HG02973 (cell line): ENCODE results near the gene PARD3.
A peak's percentile ranks its signal among the peaks of the same experiment; 100 is the strongest.

Experiments used
- ATAC-seq: cut with Tn5 transposase; IDR thresholded peaks from one replicate; pipeline ENCODE4 v1.9.1; 2021; ENCODE audit warnings: moderate library complexity; ENCODE audit not compliant: unreplicated experiment

The PARD3 gene

DNA sequence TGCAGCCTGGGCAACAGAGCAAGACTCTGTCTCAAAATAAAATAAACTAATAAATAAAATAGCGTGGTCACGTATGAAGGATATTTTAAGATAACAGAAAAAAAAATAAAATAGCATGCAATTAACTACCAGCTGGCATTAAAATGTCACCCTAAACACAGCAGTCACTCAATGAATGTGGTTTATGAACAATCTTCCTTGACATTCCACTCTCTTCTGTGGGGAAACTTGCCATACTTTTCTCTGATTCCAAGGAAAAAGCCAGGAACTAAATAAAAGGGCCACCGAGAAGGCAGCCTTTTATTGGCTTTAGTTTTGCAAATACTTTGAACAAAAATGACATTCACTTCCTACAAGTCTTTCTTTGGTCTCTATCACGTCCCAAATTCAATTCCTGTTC, 266.6 kb downstream of the PARD3 start:
- ATAC-seq = no peak

DNA sequence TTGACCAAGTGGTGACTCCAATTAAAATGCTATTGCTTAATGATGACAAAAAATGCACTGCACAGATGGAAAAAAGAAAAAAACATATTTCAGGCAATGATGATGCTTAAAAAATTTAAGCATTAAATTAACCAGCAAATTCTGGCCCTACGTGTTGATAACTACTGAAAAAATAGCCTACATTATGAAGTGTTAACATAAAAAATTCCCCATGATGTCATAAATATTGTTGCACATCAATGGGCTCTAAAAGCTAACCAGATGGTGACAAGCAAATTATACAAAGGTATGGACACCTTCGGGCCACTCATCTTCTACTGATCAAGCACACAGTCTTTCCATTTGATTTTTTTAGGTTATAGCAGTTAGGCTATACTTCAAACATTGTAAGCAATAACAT, 267.4 kb downstream of the PARD3 start:
- no peak for ATAC-seq

DNA sequence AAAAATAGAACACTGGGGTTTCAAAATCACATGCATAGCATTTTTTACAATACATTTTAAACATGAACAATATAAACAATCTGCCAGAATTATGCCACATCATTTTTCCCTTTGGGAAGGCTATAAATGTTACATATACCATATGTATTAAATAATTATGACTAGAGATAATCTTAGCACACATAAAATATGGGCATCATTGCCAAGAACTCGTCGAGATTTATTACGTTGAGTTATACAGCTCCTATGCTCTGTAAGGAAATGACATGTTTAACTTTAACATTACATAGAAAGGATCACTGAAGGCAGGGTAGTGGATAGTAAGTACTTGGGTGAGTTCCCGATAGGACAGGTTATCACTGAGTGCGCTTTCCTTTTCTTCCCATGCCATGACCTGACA, 267.8 kb downstream of the PARD3 start:
- ATAC-seq = no peak

DNA sequence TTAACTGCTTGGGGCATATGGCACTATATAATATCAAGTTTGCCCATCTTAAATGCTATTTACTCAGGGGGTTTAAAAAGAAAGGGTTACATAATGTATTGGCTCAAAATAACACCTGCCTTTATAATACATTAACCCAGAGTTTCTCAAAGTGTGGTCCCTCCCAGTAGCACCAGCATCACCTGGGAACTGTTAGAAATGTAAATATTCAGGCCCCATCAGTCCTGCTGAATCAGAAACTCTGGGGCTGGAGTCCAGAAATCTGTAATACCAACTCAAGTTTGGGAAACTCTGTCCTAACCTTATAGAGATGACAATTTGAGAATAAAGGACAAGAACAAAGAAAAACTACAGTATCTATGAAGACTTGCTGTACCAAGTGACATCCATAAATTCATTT, 270.7 kb downstream of the PARD3 start:
- ATAC-seq = no peak

DNA sequence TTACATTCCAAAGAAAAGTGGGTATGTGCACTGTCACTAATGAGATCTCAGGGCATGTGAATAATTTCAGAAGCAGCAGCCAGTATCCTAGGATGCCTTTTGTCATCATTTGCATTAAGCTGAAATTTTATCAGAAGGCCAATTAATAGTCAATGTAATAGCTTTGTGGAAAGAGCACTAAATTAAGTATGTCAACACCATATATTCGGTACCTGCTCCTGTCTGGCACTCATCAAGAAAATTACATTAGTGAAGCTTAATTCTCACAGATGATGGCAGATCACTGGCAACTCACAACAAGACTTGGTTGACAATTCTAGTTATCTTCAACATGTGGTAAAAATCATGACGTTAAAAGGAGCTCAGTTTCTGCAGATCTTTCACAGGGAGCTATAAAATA, 271.4 kb downstream of the PARD3 start:
- ATAC-seq = no peak

DNA sequence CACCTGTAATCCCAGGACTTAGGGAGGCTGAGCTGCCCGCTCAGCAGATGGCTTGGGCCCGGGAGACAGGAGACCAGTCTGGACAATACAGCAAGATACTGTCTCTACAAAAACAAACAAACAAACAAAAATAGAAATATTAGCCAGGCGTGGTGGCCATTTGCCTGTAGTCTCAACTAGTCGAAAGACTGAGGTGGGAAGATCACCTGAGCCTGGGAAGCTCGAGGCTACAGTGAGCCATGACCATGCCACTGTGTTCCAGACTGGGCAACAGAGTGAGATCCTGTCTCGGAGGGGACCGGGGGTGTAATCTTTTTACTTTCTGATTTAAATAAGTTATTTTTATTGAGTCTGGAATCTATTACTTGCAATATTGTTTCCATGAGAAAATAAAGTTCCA, 274.6 kb downstream of the PARD3 start:
- ATAC-seq = no peak

DNA sequence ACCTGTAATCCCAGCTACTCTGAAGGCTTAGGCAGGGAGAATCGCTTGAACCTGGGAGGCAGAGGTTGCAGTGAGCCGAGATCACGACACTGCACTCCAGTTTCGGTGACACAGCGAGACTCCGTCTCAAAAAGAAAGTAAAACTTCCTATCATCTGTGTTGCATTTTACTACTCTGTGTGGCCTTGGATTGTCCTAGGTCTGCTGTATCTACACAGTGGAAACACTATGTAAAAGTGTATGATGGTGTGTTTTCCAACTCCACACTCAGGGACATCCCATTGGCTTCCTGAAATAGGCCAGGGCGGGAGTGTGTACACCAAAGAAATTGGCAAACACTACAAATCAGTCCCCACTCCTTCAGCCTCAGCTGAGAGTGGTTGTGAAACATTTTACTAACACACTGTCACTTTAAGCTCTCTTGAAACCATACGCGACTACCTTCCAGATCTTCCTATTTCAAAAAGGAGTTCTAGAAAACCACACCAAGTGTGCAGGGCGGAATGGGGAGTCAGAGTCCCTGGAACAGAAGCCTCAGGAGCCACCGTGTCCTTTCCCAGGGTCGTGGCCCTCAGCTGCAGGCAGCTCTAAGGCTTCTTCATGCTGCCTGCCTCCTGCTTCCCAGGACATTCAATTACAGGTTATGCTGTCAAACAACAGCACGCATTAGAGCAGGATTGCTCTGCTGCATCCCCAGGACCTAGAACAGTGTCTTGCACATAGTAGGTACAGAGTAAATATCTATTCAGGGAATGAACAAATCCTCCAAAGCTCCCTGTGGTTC, 275.4 kb downstream of the PARD3 start:
- ATAC-seq = peak; percentile 55

DNA sequence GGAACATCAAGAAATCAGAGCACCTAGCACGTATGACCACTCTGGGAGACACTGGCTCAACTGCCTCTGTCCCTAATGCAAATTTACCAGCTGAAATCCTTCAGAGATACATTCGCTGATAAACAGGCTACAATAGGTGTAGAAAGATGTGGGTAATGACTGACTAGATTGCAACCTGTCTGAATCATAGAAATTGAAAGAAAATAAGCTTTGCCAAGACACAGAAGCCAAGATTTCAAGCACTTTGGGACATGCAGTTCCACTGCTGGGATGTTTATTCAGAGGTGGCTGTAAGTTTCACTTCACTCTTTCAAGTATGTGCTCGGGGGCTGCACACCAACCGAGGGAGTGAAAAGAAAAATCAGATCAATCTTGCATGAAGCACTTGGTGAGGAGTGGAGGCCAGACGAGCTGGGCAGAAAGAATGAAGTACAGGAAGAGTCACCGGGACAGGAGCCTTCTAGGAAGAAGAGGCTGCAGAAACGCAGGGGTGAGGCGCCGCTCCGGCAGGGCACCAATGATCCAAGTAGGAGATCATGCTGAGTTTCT, 276.7 kb downstream of the PARD3 start:
- peak; percentile 36 for ATAC-seq

DNA sequence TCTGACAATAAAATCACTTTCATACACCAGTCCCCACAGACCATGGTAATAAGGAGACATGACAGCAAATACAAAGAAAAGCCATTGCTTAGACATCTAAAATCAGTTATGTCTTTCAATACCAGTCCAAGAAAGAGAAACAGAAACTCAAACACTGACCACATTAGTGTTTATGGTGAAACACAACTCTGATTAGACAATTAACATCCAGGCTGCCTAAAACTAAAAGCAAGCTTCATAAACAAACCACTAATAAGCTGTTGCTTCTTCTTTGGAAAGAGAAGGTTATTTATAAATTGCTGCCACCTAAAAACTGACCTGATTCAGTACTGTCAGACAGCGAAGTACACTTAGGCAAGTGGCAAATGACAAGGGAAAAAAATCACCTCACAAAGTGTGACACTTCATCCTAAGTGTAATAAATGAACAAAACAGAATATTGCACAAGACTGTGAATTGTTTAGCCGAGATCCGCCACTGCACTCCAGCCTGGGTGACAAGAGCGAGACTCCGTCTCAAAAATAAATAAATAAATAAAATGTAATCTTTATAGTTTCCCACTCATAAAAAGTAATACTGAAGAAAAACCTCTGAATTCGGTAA, 277.4 kb downstream of the PARD3 start:
- peak; percentile 71 for ATAC-seq

DNA sequence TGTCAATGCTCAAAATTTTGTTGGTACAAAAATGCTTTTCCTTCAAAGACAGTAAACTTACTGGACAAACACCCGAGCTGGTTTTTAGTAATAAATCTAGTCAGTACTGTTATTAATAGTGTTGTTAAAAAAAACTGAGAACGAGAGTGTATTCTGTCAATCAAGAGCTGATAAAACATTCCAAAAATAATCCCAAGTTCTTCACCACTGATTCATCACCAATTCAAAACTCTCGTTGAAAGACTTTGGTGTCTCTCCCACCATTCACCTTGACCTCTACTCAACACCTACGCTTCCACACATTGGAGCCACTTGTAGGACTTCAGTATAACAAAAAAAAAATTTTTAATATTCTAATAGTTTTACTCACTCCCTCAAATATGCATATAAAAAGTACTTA, 279.2 kb downstream of the PARD3 start:
- no peak for ATAC-seq

DNA sequence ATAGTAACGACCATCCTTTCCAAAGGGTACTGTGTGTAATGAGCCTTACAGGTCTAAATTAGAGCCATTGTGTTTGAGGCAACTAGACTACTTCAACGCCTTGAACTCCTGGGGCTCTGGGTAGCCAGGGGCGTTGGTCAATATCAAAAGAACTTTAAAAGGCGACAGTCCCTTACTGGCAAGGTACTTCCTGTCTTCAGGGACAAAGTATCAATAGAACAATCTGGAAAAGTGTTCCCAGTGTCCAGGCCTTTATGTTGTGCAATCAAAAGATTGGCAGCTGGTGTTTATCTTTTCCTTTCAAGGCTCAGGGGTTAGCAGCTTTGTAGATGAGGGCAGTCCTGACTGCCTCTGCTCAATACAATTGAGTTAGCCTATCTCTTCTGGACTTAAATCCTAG, 284.3 kb downstream of the PARD3 start:
- ATAC-seq = no peak

DNA sequence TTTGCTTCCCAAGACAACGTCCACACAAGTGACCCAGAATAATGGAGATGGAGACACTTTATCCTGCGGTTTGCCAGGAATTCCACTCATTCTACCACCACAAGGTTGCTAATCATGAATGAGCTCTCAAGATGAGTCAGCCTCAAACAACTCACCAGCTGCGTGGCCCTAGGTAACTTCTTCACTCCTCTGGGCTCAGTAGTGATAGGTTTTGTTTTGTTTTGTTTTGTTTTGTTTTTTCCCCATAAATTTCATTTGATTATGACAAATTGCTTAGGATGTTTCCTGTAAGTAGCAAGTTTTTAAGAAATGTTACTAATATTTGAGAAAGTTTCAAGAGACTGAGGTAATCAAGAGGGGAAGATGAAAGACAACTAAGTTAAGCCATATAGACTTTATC, 286.8 kb downstream of the PARD3 start:
- peak; percentile 48 for ATAC-seq

DNA sequence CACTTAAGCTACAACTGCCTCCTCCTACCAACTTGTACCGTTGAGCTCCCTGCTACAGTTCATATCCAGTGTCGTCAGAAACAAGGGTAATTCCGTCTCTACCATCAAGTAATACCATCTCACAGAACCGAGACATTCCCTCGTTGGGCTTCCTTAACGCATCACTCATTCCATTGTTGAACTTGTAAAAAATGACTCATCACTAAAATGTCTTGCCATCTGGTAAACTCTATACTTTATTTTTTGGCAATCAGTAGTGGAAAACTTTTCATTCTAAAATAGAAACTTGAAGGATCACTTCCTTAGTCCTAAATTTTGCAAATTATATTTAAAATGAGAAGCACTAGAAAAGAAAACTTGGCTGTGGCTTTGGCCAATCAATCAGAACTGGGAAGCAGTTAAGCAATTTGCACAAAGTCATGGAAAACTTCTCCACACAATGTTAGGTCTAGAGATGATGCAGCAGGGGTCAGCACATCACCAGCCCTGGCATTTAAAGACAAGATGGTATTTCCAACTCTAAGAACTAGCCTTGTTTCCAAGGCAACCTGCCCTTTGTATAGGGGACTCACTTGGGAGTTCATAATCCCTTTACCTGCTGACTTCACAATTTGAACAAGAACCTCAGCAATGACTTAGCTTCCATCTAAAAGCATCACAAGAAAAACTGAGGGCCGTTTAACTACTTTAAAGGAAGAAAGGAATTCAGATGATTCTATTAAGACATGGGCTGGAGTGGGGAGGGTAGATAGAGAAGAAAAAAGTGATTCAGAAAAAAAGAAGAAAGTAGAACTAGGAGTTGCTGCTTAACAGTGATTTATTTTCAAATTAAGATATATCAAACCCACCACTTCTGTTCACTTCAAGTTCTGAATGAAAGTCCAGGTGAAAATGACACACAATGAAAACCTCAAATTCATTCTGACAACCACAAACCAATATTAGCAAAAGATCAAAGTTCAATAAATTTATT, 288.1 kb downstream of the PARD3 start:
- ATAC-seq = no peak

DNA sequence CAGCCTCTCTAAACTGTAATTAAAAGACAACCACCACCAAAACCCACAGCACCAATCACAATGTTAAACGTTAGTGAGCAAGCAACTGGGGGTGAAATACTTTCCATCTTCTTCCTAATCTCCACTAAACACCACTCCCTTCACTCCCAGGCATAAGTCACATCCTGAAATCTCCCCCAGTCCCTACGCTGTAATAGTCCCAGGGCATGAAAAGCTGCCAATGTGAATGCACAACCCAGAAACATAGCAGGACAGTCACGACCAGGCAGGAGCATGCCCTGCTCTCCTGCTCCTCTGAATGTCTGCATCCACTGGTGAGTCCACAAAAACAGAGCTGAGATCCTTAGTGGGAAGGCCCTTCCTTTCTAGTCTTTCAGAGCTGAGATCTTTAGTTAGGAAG, 288.9 kb downstream of the PARD3 start:
- ATAC-seq = no peak

DNA sequence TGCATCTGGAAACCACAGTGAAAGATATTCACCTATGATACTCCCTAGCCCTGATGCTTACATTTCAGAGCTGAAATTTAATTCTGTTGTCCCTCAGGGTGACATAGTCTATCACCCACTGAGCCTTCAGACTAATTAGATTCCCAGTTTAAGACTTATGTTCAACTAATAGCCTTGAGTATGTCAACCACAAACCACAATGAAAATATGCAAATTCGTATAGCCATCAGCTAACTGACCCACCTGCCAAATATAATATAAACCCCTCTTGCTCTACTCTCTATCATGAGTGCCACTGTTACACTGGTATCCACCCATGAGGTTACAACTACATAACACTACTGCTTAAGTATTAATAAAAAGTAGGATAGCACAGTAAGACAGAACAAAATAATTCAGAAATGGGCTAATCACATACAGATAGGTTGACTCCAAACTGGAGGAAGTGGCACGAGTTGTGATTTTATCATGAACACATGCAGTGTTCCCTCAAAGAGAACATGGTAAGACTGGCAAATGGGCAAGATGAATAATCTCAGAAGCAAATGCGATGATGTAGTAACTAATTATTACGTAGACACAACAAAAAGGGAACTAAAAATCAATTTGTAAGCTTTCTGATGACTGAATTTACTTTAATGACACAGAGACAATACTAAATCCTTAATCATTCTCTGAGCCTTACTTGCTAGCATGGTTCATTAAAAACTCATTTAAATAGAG, 290.6 kb downstream of the PARD3 start:
- ATAC-seq = no peak

DNA sequence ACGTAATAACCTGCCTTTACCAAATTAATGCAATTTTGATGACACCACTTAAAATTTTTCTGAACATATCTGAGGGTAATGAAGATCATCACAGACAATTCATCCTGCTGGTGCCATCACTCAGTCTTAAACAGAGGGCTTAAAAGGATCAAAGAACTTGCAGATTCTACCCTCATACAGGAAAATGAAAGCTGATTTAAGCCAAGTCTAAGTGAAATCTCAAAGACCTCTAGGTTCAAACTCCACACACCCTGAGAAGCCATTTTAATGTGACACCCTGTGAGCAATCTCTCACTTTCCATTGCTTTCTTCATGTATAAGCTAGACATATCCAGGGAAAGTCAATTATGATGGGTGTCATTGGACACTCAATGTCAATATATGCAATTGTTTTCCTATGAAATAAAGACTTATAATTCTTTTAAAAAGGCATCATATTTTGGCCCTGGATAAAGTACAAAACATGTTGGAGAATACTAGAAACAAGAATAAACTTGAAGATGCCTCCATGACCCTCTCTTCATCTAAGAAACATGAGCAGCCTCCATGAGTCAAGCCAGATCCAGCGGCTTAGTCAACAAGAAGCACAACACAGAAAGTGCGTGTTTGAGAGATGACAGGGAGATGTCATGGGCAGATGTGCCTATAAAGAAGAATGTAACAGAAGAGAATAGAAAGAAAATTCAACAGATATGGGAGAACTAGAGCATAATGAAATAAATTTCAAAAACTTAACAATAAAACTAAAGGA, 291.9 kb downstream of the PARD3 start:
- no peak for ATAC-seq

DNA sequence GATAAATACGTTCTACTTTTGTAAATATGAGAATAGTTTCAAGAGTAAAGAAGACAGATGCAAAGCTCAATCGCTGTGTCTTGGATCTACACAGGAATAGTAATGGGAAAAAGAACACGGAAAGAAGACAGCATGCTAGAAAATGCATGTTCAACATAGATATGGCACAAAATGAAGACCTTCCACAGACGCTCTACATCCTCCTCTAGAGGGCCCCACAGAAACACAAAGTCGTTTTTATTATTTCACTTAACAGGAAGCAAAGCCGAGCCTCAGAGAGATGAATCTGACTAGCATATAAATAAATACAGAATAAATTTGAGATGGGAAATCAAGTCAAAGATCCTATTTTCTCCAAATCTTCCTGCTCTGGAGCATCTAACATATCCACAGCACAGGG, 292.6 kb downstream of the PARD3 start:
- peak; percentile 51 for ATAC-seq

DNA sequence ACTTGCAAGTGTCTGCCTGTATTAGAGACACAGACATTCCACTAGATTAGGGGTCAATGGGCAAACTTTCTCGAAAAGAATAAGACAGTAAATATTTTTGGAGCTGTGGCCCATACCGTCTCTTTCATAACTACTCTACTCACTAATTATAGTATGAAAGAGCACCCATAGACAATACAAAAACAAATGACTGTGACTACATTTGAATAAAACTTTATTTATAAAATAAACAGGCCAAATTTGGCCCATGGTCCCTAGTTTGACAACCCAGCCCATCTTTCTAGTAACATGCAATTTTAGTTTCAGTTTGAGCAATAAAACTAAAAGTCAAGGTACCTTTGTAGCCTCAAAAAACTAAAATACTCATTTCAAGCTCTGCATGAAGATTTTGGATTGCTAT, 294.6 kb downstream of the PARD3 start:
- no peak for ATAC-seq

DNA sequence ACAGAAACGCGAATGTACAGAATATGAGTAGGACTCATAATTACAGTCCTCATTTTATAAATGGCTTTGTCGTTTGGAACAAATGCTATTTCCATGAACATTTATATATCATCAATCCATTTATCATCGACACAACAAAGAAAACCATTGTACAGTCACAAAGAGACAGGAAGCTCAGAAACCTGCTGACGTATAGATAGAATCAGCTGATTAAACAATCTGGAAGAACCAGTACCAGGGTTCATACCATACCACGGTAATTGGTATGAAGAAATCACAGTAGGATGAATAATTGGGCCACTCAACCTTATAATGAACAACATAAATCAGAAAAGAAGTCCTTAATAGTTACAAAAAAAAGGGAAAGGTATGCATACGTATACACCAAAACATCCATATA, 295.0 kb downstream of the PARD3 start:
- no peak for ATAC-seq

DNA sequence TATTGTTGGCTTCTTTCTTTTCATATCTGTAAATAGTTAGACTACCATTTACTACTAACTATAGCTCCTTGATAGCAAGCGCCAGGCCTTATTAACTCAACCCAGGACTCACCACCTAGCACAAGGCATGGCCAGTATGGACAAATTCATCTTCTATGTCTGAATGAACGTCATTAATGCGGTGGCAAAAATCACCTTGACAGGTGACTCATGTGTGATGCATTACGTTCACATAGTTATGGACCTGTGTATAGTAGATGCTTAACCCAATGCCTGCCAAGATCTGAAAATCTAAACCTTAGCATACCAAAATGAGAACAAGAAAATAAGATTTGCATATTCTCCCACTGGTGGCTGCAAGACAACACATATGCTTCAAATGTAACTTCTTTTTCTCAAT, 300.8 kb downstream of the PARD3 start:
- no peak for ATAC-seq
